Neutrophil (primary cell): ENCODE data around the gene PRSS27.

Experiments used
- H3K27ac ChIP-seq: fragments of 200-600 bp; sonication (generic); 2 replicates; pipeline ENCODE4 v1.5.1; 2016; ENCODE audit warnings: mild to moderate bottlenecking, moderate library complexity
- H3K27me3 ChIP-seq: fragments of 200-600 bp; sonication (generic); 2 replicates; pipeline ENCODE4 v1.6.0; 2016; ENCODE audit warnings: mild to moderate bottlenecking
- H3K36me3 ChIP-seq: fragments of 200-600 bp; sonication (generic); 2 replicates; pipeline ENCODE4 v1.5.1; 2017
- H3K4me1 ChIP-seq, 2 experiments: fragments of 200-600 bp in 1 of 2; sonication (generic) in 1 of 2; 1 replicate in 1 of 2; 2 replicates in 1 of 2; pipeline versions ENCODE4 v1.5.1 to v1.6.1; 2013 to 2016; ENCODE audit warnings: low read depth in 1 of 2, low read length in 1 of 2, mild to moderate bottlenecking in 1 of 2, moderate library complexity in 1 of 2; ENCODE audit not compliant: control insufficient read depth in 1 of 2, insufficient read depth in 1 of 2
- H3K4me3 ChIP-seq, 2 experiments: fragments of 200-600 bp in 1 of 2; sonication (generic) in 1 of 2; 1 replicate in 1 of 2; 2 replicates in 1 of 2; pipeline ENCODE4 v1.5.1; 2013 to 2016; ENCODE audit warnings: low read depth in 1 of 2, low read length in 1 of 2, mild to moderate bottlenecking in 1 of 2, moderate library complexity in 1 of 2
- H3K9me3 ChIP-seq: fragments of 200-600 bp; sonication (generic); 2 replicates; pipeline ENCODE4 v1.5.1; 2016
- TF ChIP-seq, protein P1 (sequence below): fragments of 200-600 bp; sonication (generic); IDR thresholded peaks from 2 replicates; pipeline ENCODE4 v1.5.1; 2016; ENCODE audit warnings: antibody characterized with exemption

PRSS27 gene

GRCh38 chr16:2720719-2721633 lies 952 bp upstream of the PRSS27 start:
- Histone ChIP-seq H3K4me3 (peak overlapping the region; percentile 66 to 86), H3K36me3 (no peaks in the 10 kb centered on the region), H3K9me3 (no peaks in the 10 kb centered on the region), H3K27ac (peak overlapping the region; percentile 76), H3K27me3 (peaks cover 41% of the 10 kb centered on the region), H3K4me1 (peaks cover 2 to 10% of the 10 kb centered on the region in 2 experiments)
- TF ChIP-seq, protein P1, sequence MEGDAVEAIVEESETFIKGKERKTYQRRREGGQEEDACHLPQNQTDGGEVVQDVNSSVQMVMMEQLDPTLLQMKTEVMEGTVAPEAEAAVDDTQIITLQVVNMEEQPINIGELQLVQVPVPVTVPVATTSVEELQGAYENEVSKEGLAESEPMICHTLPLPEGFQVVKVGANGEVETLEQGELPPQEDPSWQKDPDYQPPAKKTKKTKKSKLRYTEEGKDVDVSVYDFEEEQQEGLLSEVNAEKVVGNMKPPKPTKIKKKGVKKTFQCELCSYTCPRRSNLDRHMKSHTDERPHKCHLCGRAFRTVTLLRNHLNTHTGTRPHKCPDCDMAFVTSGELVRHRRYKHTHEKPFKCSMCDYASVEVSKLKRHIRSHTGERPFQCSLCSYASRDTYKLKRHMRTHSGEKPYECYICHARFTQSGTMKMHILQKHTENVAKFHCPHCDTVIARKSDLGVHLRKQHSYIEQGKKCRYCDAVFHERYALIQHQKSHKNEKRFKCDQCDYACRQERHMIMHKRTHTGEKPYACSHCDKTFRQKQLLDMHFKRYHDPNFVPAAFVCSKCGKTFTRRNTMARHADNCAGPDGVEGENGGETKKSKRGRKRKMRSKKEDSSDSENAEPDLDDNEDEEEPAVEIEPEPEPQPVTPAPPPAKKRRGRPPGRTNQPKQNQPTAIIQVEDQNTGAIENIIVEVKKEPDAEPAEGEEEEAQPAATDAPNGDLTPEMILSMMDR, result peak; percentile 91

- H3K27me3 ChIP-seq, result peaks cover 41% of the 10 kb centered on the region
- TF ChIP-seq, protein P1, result no peak
- no peak overlapping the region for H3K4me3 ChIP-seq
- H3K36me3 ChIP-seq, result no peaks in the 10 kb centered on the region
- H3K4me1 ChIP-seq, result peaks cover 2 to 17% of the 10 kb centered on the region in 2 experiments
- no peaks in the 10 kb centered on the region for H3K9me3 ChIP-seq
- H3K27ac ChIP-seq, result no peak overlapping the region
Measured at GRCh38 chr16:2719328-2720063, 528 bp downstream of the PRSS27 start.

GRCh38 chr16:2717383-2718263 lies 2.4 kb downstream of the PRSS27 start:
- TF ChIP-seq, protein P1, result no peak
- Histone ChIP-seq H3K27ac (no peak overlapping the region), H3K36me3 (no peaks in the 10 kb centered on the region), H3K9me3 (no peaks in the 10 kb centered on the region), H3K4me1 (peaks cover 2 to 17% of the 10 kb centered on the region in 2 experiments), H3K4me3 (no peak overlapping the region), H3K27me3 (peaks cover 45% of the 10 kb centered on the region)

GRCh38 chr16:2716948-2717347 lies 3.1 kb downstream of the PRSS27 start:
- peaks cover 2 to 17% of the 10 kb centered on the region in 2 experiments for H3K4me1 ChIP-seq
- no peak overlapping the region for H3K27ac ChIP-seq
- TF ChIP-seq, protein P1, result no peak
- H3K36me3 ChIP-seq, result no peaks in the 10 kb centered on the region
- peaks cover 45% of the 10 kb centered on the region for H3K27me3 ChIP-seq
- no peak overlapping the region for H3K4me3 ChIP-seq
- H3K9me3 ChIP-seq, result no peaks in the 10 kb centered on the region
